PC-3 (cell line): ENCODE results near the gene TGFB2. TPM values are rescaled to one million over a fixed set of nuclear protein-coding genes. Genes with fewer than 3 reads are reported as not detected.
"Not testable (repeated sequence)": the region's sequence is repeated elsewhere in the genome, so short reads cannot be mapped to it uniquely, and the experiment has no call there.

ENCODE experiments used
- ATAC-seq: fragments of 200-7000 bp; cut with Tn5 transposase; 2 replicates; pipeline ENCODE4 v1.9.1; 2020; ENCODE audit warnings: mild to moderate bottlenecking, moderate library complexity
- BruUV-seq: library from RNA; stranded (reverse); fragments of 400-500 nt; replicated peaks from 2 replicates; lab custom pipeline; 2021; lab: Mats Ljungman, UMichigan
- CTCF ChIA-PET: fragments of 300-600 bp; sonication (Branson Sonifier 250); formaldehyde crosslinking; loops from one replicate; lab custom pipeline; 2022; ENCODE audit warnings: antibody characterized with exemption; lab: Charles Lee
- POLR2A ChIA-PET: fragments of 300-600 bp; sonication (Branson Sonifier 250); formaldehyde crosslinking; loops from one replicate; lab custom pipeline; 2022; ENCODE audit warnings: antibody characterized with exemption; ENCODE audit not compliant: unreplicated experiment; lab: Charles Lee
- DNase-seq: peaks from one replicate; pipeline ENCODE4 v3.0.0-alpha.2; 2015
- H2AFZ ChIP-seq: fragments of 300-600 bp; sonication (generic); 2 replicates; pipeline ENCODE4 v1.6.0; 2016; ENCODE audit warnings: antibody characterized with exemption, low read length
- H3F3A ChIP-seq: fragments of 300-600 bp; sonication (generic); one replicate; pipeline ENCODE4 v1.6.0; 2017; ENCODE audit warnings: antibody characterized with exemption, low read length, control low read depth, mild to moderate bottlenecking; ENCODE audit not compliant: unreplicated experiment
- H3K27ac ChIP-seq: fragments of 300-600 bp; sonication (generic); 2 replicates; pipeline ENCODE4 v1.5.1; 2016; ENCODE audit warnings: mild to moderate bottlenecking, low read length
- H3K27me3 ChIP-seq: fragments of 300-600 bp; sonication (generic); 2 replicates; pipeline ENCODE4 v1.6.1; 2016; ENCODE audit warnings: low read length, mixed read lengths
- H3K36me3 ChIP-seq: fragments of 300-600 bp; sonication (generic); 2 replicates; pipeline ENCODE4 v1.6.1; 2016; ENCODE audit warnings: low read depth, mixed run types, low read length, mixed read lengths
- H3K4me1 ChIP-seq: fragments of 300-600 bp; sonication (generic); 2 replicates; pipeline ENCODE4 v1.5.1; 2016; ENCODE audit warnings: low read length; ENCODE audit not compliant: insufficient read depth
- H3K4me2 ChIP-seq: fragments of 300-600 bp; sonication (generic); 2 replicates; pipeline ENCODE4 v1.6.0; 2016; ENCODE audit warnings: low read length
- H3K4me3 ChIP-seq: fragments of 300-600 bp; sonication (generic); 2 replicates; pipeline ENCODE4 v1.5.1; 2016; ENCODE audit warnings: mild to moderate bottlenecking, low read length, mixed read lengths
- H3K79me2 ChIP-seq: fragments of 300-600 bp; sonication (generic); 2 replicates; pipeline ENCODE4 v1.6.1; 2017; ENCODE audit warnings: low read length, mixed read lengths
- H3K9ac ChIP-seq: fragments of 300-600 bp; sonication (generic); 2 replicates; pipeline ENCODE4 v1.6.0; 2016; ENCODE audit warnings: mild to moderate bottlenecking, low read length
- H3K9me2 ChIP-seq: fragments of 300-600 bp; sonication (generic); replicated peaks from 2 replicates; pipeline ENCODE4 v1.6.1; 2016; ENCODE audit warnings: mixed run types, low read length, mixed read lengths
- H3K9me3 ChIP-seq: fragments of 300-600 bp; sonication (generic); 2 replicates; pipeline ENCODE4 v1.6.1; 2016; ENCODE audit warnings: low read length, mixed read lengths
- H4K20me1 ChIP-seq: fragments of 300-600 bp; sonication (generic); 2 replicates; pipeline ENCODE4 v1.6.1; 2016; ENCODE audit warnings: low read length, mixed read lengths
- EZH2 ChIP-seq: fragments of 300-600 bp; sonication (generic); IDR thresholded peaks from one replicate; pipeline ENCODE4 v1.6.1; 2017; ENCODE audit warnings: antibody characterized with exemption, mild to moderate bottlenecking, low read length; ENCODE audit not compliant: unreplicated experiment
- EZH2phosphoT487 ChIP-seq: fragments of 300-600 bp; sonication (generic); IDR thresholded peaks from 2 replicates; pipeline ENCODE4 v1.6.1; 2018; ENCODE audit warnings: mild to moderate bottlenecking, antibody characterized with exemption, low read length, borderline replicate concordance
- intact Hi-C: fragments of 100-400 bp; cut with micrococcal nuclease; formaldehyde crosslinking; loops from 2 replicates; pipeline ENCODE4 v1.9.0; 2023
- total RNA-seq: library from RNA; depleted of rRNA; stranded (reverse); fragments of >200 nt; gene quantifications from 2 replicates; pipeline ENCODE4 v1.2.3, GENCODE V29; 2014
- TF ChIP-seq, protein P1 (sequence below): fragments of 300-600 bp; sonication (generic); conservative IDR thresholded peaks from 2 replicates; pipeline ENCODE4 v1.5.1; 2017; ENCODE audit warnings: antibody characterized with exemption, low read depth, mild to moderate bottlenecking, low read length

TGFB2 gene
- total RNA-seq, 1 experiment from 2014 or later, result 50.3 TPM

DNA sequence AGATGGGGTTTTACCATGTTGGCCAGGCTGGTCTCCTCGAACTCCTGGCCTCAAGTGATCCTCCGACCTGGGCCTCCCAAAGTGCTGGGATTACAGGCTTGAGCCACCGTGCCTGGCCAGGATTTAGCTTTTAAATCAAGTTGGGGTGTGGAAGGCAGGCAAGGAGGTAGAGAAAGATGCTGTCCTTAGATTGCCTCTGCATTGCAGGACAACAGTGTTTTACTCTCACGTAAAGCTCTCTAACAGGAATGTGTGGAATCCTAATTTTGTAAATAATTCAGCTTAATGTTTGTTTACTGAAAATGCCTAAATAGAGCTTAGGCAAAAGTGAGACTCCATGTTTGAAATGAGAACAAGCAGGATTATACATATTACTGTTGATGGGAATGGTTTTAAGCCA lies 29.5 kb upstream of the TGFB2 start:
- Histone ChIP-seq H3K36me3 (peaks cover 40% of the 10 kb centered on the region; the same call in 1 of the 2 replicates), H3K4me3 (no peak overlapping the region), H3K27me3 (no peaks in the 10 kb centered on the region), H3K4me1 (peaks cover 15% of the 10 kb centered on the region), H3K9me2 (no peaks in the 10 kb centered on the region), H3K9me3 (no peaks in the 10 kb centered on the region), H2AFZ (no peak overlapping the region), H3K27ac (no peak overlapping the region), H4K20me1 (no peaks in the 10 kb centered on the region), H3F3A (no peaks in the 10 kb centered on the region), H3K4me2 (no peak overlapping the region), H3K9ac (no peak overlapping the region), H3K79me2 (0 out of 2 replicates have a peak, but pooled peaks cover 11% of the 10 kb centered on the region)
- BruUV-seq, result no TSS peak
- DNase-seq (no peak), ATAC-seq (no peak)
- ChIA-PET POLR2A (no interaction called here), CTCF (interaction anchor here (0.7 kb wide), 1 partner anchor 1266 kb away, joined by 4 read pairs; no protein-coding TSS in a partner anchor)
- intact Hi-C loops, result no loop called here
- TF ChIP-seq EZH2 (no peak), EZH2phosphoT487 (no peak)
- TF ChIP-seq, protein P1, sequence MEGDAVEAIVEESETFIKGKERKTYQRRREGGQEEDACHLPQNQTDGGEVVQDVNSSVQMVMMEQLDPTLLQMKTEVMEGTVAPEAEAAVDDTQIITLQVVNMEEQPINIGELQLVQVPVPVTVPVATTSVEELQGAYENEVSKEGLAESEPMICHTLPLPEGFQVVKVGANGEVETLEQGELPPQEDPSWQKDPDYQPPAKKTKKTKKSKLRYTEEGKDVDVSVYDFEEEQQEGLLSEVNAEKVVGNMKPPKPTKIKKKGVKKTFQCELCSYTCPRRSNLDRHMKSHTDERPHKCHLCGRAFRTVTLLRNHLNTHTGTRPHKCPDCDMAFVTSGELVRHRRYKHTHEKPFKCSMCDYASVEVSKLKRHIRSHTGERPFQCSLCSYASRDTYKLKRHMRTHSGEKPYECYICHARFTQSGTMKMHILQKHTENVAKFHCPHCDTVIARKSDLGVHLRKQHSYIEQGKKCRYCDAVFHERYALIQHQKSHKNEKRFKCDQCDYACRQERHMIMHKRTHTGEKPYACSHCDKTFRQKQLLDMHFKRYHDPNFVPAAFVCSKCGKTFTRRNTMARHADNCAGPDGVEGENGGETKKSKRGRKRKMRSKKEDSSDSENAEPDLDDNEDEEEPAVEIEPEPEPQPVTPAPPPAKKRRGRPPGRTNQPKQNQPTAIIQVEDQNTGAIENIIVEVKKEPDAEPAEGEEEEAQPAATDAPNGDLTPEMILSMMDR, result no peak

DNA sequence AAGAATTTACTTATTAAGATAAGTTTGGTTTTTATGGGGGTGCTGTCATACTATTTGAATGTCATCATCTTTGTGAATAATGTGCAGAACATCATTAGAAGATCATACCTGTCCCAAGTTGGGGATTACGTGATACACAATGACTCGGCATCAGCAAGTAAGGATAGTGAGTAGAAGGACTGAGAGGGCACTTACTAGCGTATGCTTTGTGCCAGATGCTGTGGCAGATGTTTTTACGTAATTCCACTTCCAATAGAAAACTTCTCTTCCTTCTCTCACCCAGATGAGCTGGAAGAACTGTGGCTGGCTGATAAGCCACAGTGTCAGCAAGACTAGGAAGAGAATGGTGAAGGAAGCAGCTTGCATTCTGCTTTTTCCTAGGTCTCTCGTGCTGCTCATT lies 28.1 kb upstream of the TGFB2 start:
- Histone ChIP-seq H3F3A (no peaks in the 10 kb centered on the region), H3K4me1 (peaks cover 11% of the 10 kb centered on the region), H3K9ac (no peak overlapping the region), H3K27ac (no peak overlapping the region), H3K9me3 (no peaks in the 10 kb centered on the region), H3K27me3 (no peaks in the 10 kb centered on the region), H3K4me3 (no peak overlapping the region), H3K9me2 (no peaks in the 10 kb centered on the region), H2AFZ (no peak overlapping the region), H3K79me2 (0 out of 2 replicates have a peak, but pooled peaks cover 11% of the 10 kb centered on the region), H4K20me1 (no peaks in the 10 kb centered on the region), H3K4me2 (no peak overlapping the region), H3K36me3 (peaks cover 29% of the 10 kb centered on the region; the same call in 1 of the 2 replicates)
- ChIA-PET POLR2A (no interaction called here), CTCF (no interaction called here)
- TF ChIP-seq, protein P1, result no peak
- TF ChIP-seq EZH2phosphoT487, result no peak
- no peak for TF ChIP-seq EZH2
- intact Hi-C loops, result no loop called here
- no peak for ATAC-seq
- no TSS peak for BruUV-seq
- no peak for DNase-seq

DNA sequence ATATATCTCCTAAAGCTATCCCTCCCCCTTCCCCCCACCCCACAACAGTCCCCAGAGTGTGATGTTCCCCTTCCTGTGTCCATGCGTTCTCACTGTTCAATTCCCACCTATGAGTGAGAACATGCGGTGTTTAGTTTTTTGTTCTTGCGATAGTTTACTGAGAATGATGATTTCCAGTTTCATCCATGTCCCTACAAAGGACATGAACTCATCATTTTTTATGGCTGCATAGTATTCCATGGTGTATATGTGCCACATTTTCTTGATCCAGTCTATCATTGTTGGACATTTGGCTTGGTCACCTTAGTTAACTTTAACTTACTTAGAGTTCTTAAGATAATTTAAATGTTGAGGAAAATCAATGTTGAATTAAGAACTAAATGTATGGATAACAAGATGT lies 25.0 kb upstream of the TGFB2 start:
- H3K9me2 ChIP-seq, H4K20me1 ChIP-seq, CTCF ChIA-PET, H3K9me3 ChIP-seq, H3K4me1 ChIP-seq, H3K27me3 ChIP-seq, H3K9ac ChIP-seq, intact Hi-C loops, BruUV-seq, H3K27ac ChIP-seq, DNase-seq, ATAC-seq, H3F3A ChIP-seq, POLR2A ChIA-PET, H3K79me2 ChIP-seq, H3K4me2 ChIP-seq, H3K4me3 ChIP-seq, H2AFZ ChIP-seq: not testable (repeated sequence)
- H3K36me3 ChIP-seq, result peaks cover 38% of the 10 kb centered on the region
